H9 (cell line): Measurements from ENCODE around the gene MED9. TPM values are rescaled to one million over a fixed set of nuclear protein-coding genes. Genes with fewer than 3 reads are reported as not detected.

Experiments
- DNase-seq: peaks from one replicate; pipeline ENCODE4 v3.0.0-alpha.2; 2017
- H2AFZ ChIP-seq: one replicate; pipeline ENCODE4 v1.6.1; 2013; ENCODE audit warnings: mild to moderate bottlenecking, low read length, control low read depth, moderate library complexity
- H2AK5ac ChIP-seq: 2 replicates; pipeline ENCODE4 v1.6.1; 2013; ENCODE audit warnings: low read length, control low read depth, mixed read lengths; ENCODE audit not compliant: insufficient read length
- H2BK120ac ChIP-seq: one replicate; pipeline ENCODE4 v1.6.1; 2013; ENCODE audit warnings: low read depth, mild to moderate bottlenecking, low read length, control low read depth, inconsistent platforms; ENCODE audit not compliant: poor library complexity, severe bottlenecking
- H2BK12ac ChIP-seq: 2 replicates; pipeline ENCODE4 v1.6.1; 2013; ENCODE audit warnings: low read length, control low read depth, mixed read lengths, low read depth; ENCODE audit not compliant: insufficient read length
- H2BK15ac ChIP-seq: 2 replicates; pipeline ENCODE4 v1.6.1; 2013; ENCODE audit warnings: low read depth, low read length, control low read depth
- H2BK20ac ChIP-seq: one replicate; pipeline ENCODE4 v1.6.1; 2013; ENCODE audit warnings: low read depth, mild to moderate bottlenecking, low read length, control low read depth, inconsistent platforms; ENCODE audit not compliant: poor library complexity, severe bottlenecking
- H2BK5ac ChIP-seq: 2 replicates; pipeline ENCODE4 v1.6.1; 2013; ENCODE audit warnings: low read length, control low read depth, mixed read lengths; ENCODE audit not compliant: insufficient read length
- H3K14ac ChIP-seq: 2 replicates; pipeline ENCODE4 v1.6.1; 2013; ENCODE audit warnings: low read length, control low read depth; ENCODE audit not compliant: insufficient read depth
- H3K18ac ChIP-seq: 2 replicates; pipeline ENCODE4 v1.6.1; 2013; ENCODE audit warnings: low read depth, mild to moderate bottlenecking, mixed read lengths, low read length, control low read depth; ENCODE audit not compliant: insufficient read length
- H3K23ac ChIP-seq: 2 replicates; pipeline ENCODE4 v1.6.1; 2013; ENCODE audit warnings: low read length, control low read depth, mixed read lengths, low read depth; ENCODE audit not compliant: insufficient read length
- H3K23me2 ChIP-seq: 2 replicates; pipeline ENCODE4 v1.6.1; 2013; ENCODE audit warnings: low read depth, mild to moderate bottlenecking, mixed read lengths, low read length, control low read depth; ENCODE audit not compliant: insufficient read length, poor library complexity, severe bottlenecking
- H3K27ac ChIP-seq: 2 replicates; pipeline ENCODE4 v1.5.1; 2013; ENCODE audit warnings: low read length, control low read depth, mixed read lengths, low read depth; ENCODE audit not compliant: insufficient read length
- H3K27me3 ChIP-seq: 2 replicates; pipeline ENCODE4 v1.6.1; 2013; ENCODE audit warnings: low read length, control low read depth, inconsistent platforms; ENCODE audit not compliant: insufficient read depth
- H3K4ac ChIP-seq: 2 replicates; pipeline ENCODE4 v1.6.1; 2013; ENCODE audit warnings: low read depth, mild to moderate bottlenecking, control low read depth, inconsistent platforms, low read length, moderate library complexity
- H3K4me1 ChIP-seq: 2 replicates; pipeline ENCODE4 v1.6.1; 2013; ENCODE audit warnings: low read length, control low read depth, inconsistent platforms; ENCODE audit not compliant: insufficient read depth
- H3K4me2 ChIP-seq: 2 replicates; pipeline ENCODE4 v1.6.1; 2013; ENCODE audit warnings: low read length, control low read depth, mixed read lengths; ENCODE audit not compliant: insufficient read length, insufficient read depth
- H3K56ac ChIP-seq: 2 replicates; pipeline ENCODE4 v1.6.1; 2013; ENCODE audit warnings: low read depth, mild to moderate bottlenecking, mixed read lengths, low read length, control low read depth; ENCODE audit not compliant: insufficient read length
- H3K79me1 ChIP-seq: 2 replicates; pipeline ENCODE4 v1.6.1; 2013; ENCODE audit warnings: low read depth, mild to moderate bottlenecking, moderate library complexity, low read length, control low read depth, inconsistent platforms; ENCODE audit not compliant: insufficient read depth, poor library complexity, severe bottlenecking
- H3K79me2 ChIP-seq: 2 replicates; pipeline ENCODE4 v1.6.1; 2013; ENCODE audit warnings: low read length, control low read depth, inconsistent platforms; ENCODE audit not compliant: insufficient read depth
- H3K9ac ChIP-seq: 2 replicates; pipeline ENCODE4 v1.6.1; 2013; ENCODE audit warnings: low read length, control low read depth, mixed read lengths; ENCODE audit not compliant: insufficient read length; ENCODE audit errors: extremely low read depth
- H3K9me3 ChIP-seq: one replicate; pipeline ENCODE4 v1.6.1; 2013; ENCODE audit warnings: low read depth, low read length, inconsistent platforms; ENCODE audit not compliant: control insufficient read depth
- H3T11ph ChIP-seq: one replicate; pipeline ENCODE4 v1.6.1; 2013; ENCODE audit warnings: mild to moderate bottlenecking, low read length, control low read depth, inconsistent platforms
- H4K20me1 ChIP-seq: one replicate; pipeline ENCODE4 v1.6.1; 2013; ENCODE audit not compliant: control insufficient read depth, insufficient read length, insufficient read depth
- H4K5ac ChIP-seq: 2 replicates; pipeline ENCODE4 v1.6.1; 2013; ENCODE audit warnings: low read depth, mild to moderate bottlenecking, mixed read lengths, low read length, control low read depth; ENCODE audit not compliant: insufficient read length
- H4K8ac ChIP-seq: replicated peaks from 2 replicates; pipeline ENCODE4 v1.6.1; 2013; ENCODE audit warnings: low read length, control low read depth, mixed read lengths, low read depth; ENCODE audit not compliant: insufficient read length
- H4K91ac ChIP-seq: 2 replicates; pipeline ENCODE4 v1.6.1; 2013; ENCODE audit warnings: low read depth, mild to moderate bottlenecking, moderate library complexity, mixed read lengths, low read length, control low read depth; ENCODE audit not compliant: insufficient read length
- H3K27ac Mint-ChIP-seq, 3 experiments: 2 replicates in 2 of 3; 3 replicates in 1 of 3; pipeline ENCODE4 v1.8.0; 2020 to 2021; ENCODE audit warnings: mixed read lengths in 3 of 3, mild to moderate bottlenecking in 1 of 3, moderate library complexity in 1 of 3
- H3K27me3 Mint-ChIP-seq: 2 replicates; pipeline ENCODE4 v1.8.0; 2021; ENCODE audit warnings: low read depth, mild to moderate bottlenecking, moderate library complexity, mixed read lengths
- H3K36me3 Mint-ChIP-seq, 3 experiments: 2 replicates in 2 of 3; 3 replicates in 1 of 3; pipeline ENCODE4 v1.8.0; 2020 to 2021; ENCODE audit warnings: low read depth in 3 of 3, mixed read lengths in 3 of 3; ENCODE audit not compliant: insufficient read depth in 1 of 3
- H3K4me1 Mint-ChIP-seq, 2 experiments: 2 replicates each; pipeline ENCODE4 v1.8.0; 2020; ENCODE audit warnings: mixed read lengths in 2 of 2
- H3K4me3 Mint-ChIP-seq, 2 experiments: 2 replicates in 1 of 2; 3 replicates in 1 of 2; pipeline ENCODE4 v1.8.0; 2020 to 2021; ENCODE audit warnings: mild to moderate bottlenecking in 2 of 2, mixed read lengths in 2 of 2, moderate library complexity in 1 of 2
- H3K9me3 Mint-ChIP-seq, 2 experiments: 2 replicates in 1 of 2; 3 replicates in 1 of 2; pipeline ENCODE4 v1.8.0; 2020; ENCODE audit warnings: mild to moderate bottlenecking in 2 of 2, mixed read lengths in 2 of 2, moderate library complexity in 1 of 2
- CTCF ChIP-seq: fragments of 200-600 bp; sonication (generic); conservative IDR thresholded peaks from 3 replicates; pipeline ENCODE4 v1.8.0; 2021; ENCODE audit warnings: antibody characterized with exemption, mild to moderate bottlenecking
- WGBS: extraction: QIAGEN DNeasy Blood & Tissue Kit; methylation state at CpG from one replicate; pipeline ENCODE4 v1.1.7; 2013; ENCODE audit warnings: missing lambda C conversion rate, low lambda C conversion rate, mixed read lengths; ENCODE audit not compliant: insufficient read length; ENCODE audit errors: extremely low coverage; 5-methylcytosine and 5-hydroxymethylcytosine counted together
- total RNA-seq: library from RNA; stranded (reverse); gene quantifications from 2 replicates; pipeline ENCODE4 v1.2.1, GENCODE V29; 2021

The MED9 gene
- total RNA-seq, 1 experiment from 2014 or later: 20.0 TPM

GRCh38 chr17:17531156-17531555, 54.4 kb downstream of the MED9 start:
- Histone ChIP-seq H2AFZ (no peak overlapping the region), H3T11ph (no peak overlapping the region), H3K79me2 (no peaks in the 10 kb centered on the region), H3K79me1 (no peaks in the 10 kb centered on the region), H2BK120ac (no peak overlapping the region), H3K23ac (no peak overlapping the region), H3K4me1 (no peaks in the 10 kb centered on the region), H3K23me2 (no peaks in the 10 kb centered on the region), H2BK15ac (no peak overlapping the region), H4K8ac (no peak overlapping the region), H4K20me1 (no peaks in the 10 kb centered on the region), H3K27ac (no peak overlapping the region), H4K5ac (no peak overlapping the region), H2AK5ac (no peak overlapping the region), H2BK20ac (no peak overlapping the region), H3K14ac (no peak overlapping the region), H3K27me3 (no peaks in the 10 kb centered on the region), H3K56ac (no peak overlapping the region), H3K4ac (no peak overlapping the region), H2BK12ac (no peak overlapping the region), H3K18ac (no peak overlapping the region), H4K91ac (no peak overlapping the region), H2BK5ac (no peak overlapping the region), H3K9ac (no peak overlapping the region), H3K9me3 (no peaks in the 10 kb centered on the region), H3K4me2 (no peak overlapping the region)
- no CpG with 5 or more reads among the region's 4 CpGs for WGBS
- TF ChIP-seq CTCF: no peak
- Mint-ChIP-seq H3K4me1 (peaks cover 8 to 20% of the 10 kb centered on the region in 2 experiments), H3K36me3 (peaks cover 0 to 3% (median 0%) of the 10 kb centered on the region in 3 experiments; a peak in 1 of 7 replicates), H3K9me3 (no peaks in the 10 kb centered on the region), H3K27ac (no peak overlapping the region), H3K27me3 (no peaks in the 10 kb centered on the region), H3K4me3 (no peak overlapping the region)
- no peak for DNase-seq
